Measurements from ENCODE around the gene ERICH2.

The ERICH2 gene

DNA sequence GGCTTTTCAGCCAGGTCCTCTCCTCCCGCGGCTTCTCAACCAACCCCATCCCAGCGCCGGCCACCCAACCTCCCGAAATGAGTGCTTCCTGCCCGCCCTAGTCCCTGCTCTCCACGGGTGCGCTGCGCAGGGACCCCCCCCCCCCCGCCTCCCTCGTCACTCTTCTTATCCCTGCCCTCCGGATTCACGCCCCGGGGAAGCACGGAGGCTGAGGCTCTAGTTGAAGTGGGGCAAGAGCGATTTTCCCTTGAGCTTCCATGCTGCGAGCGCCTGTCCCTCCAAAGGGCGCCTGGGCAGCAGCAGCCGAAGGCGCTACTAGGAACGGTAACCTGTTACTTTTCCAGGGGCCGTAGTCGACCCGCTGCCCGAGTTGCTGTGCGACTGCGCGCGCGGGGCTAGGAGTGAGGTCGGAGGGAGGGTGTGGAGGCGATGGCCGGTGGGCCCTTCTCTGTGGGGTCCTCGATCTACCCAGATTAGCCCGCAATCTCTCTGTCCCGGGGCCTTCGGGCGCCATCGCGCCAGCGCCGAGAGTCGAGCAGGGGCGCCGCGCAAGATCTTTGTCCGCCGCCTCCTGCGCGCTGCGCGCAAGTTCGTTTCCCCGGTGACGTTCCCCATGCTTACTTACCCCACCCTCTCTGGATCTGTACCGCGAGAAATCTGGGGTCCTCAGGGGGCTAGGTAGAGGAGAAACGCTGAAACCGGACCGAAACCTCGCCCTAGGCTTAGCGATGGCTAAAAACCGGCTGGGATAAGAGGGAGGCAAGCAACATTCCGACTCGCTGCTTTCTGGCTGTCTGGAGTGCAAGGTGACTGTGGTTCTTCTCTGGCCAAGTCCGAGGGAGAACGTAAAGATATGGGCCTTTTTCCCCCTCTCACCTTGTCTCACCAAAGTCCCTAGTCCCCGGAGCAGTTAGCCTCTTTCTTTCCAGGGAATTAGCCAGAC is 47.2 kb downstream of the ERICH2 start:
- no peak for DNase-seq

DNA sequence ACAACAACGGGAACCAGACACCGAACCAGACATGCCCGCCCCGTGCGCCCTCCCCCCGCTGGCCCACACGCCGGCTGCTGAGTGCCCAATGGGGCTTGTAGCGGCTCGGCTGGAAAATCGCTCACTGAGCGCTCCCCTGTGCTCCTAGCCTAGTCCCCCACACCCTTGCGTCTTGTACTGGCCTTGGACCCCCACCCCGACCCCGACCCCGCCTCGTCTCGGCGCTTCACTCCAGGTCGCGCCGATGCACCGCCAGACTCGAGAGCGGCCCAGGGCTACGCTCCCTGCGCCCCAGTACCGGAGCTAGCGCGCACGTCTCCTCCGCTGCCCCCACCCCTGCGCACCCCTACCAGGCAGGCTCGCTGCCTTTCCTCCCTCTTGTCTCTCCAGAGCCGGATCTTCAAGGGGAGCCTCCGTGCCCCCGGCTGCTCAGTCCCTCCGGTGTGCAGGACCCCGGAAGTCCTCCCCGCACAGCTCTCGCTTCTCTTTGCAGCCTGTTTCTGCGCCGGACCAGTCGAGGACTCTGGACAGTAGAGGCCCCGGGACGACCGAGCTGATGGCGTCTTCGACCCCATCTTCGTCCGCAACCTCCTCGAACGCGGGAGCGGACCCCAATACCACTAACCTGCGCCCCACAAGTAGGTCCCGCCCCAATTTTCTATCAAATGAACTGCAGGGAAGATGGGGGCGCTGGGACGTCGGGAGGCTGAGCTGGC is 48.0 kb downstream of the ERICH2 start:
- DNase-seq, result no peak

DNA sequence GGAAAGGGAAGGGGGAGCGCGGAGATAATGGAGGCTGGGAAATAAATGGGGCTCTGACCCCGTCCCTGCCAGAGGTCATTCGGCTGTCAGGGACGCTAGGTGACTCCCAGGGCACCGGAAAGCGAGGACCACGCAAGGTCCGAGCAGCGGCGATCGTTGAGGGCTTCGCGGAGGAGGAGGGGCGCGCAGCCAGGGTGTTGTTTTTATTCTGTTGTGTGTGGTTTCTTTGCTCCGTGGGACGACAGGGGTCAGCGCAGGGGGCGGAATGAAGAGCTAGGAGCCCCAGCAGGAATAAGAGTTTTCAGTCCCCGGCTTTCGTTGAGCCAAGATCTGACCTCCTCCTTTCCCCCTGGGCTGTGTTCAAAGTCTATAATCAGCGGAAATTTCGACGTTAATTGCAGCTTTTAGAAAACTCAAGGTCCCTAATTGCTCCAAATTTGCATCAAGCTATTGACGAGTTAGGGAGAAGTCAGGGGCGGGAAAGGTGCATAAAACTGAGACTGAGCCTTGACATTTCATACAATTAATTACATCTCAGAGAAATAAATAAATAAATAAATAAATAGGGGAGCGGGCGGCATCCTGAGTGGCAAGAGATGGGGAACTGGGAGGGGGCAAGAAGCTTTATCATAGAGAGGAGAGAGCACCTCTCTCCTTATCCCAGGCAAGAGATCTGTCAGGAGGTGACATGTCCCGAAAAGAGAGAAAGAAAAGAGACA is 48.7 kb downstream of the ERICH2 start:
- DNase-seq, result no peak

DNA sequence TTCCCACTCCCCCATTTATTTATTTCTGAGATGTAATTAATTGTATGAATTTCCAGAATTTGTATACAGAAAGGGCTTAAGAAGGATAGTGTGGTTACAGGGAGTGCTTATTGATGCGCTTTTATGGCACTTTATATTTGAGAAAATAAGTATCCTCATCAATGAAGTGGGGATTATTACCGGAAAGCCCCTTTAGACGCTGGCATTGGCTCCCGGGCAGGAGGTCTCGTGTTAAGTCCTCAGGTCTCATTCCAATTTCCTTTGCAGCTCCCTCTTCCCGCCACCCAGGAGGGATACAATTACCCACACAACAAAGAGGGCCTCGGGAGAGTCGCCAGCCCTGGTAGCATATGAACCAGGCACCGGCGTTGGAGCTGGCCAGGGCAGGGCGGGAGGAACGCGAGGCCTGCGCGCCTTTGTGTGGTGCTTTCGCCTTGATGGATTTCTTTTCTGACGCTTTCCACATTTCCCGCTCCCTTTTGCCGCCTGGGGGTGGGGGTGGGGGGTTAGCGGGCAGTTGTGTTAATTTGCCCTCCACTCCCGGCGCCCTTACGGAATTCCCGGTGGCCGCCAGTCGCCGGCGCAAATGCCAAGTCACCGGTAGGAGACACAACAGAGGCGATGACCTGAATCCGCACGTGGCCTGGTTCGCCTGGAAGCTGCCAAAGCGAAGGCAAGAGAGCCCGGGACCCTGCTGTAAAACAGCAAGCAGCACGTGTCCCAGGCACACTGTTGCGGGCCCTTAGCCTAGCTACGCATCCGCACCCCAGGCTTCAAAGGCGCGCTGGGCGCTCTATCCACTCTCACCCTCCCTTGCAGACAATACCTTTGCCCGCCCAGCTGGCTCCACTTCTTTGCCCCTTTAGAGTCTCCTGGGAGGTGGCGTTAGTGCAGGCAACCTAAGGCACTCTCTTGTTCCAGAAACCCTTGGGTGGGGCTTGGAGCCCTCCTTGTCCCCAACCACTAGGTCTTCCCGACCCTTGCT is 49.8 kb downstream of the ERICH2 start:
- no peak for DNase-seq

GRCh38 chr2:170820757-170821530 is 50.8 kb downstream of the ERICH2 start:
- DNase-seq, result no peak

DNA sequence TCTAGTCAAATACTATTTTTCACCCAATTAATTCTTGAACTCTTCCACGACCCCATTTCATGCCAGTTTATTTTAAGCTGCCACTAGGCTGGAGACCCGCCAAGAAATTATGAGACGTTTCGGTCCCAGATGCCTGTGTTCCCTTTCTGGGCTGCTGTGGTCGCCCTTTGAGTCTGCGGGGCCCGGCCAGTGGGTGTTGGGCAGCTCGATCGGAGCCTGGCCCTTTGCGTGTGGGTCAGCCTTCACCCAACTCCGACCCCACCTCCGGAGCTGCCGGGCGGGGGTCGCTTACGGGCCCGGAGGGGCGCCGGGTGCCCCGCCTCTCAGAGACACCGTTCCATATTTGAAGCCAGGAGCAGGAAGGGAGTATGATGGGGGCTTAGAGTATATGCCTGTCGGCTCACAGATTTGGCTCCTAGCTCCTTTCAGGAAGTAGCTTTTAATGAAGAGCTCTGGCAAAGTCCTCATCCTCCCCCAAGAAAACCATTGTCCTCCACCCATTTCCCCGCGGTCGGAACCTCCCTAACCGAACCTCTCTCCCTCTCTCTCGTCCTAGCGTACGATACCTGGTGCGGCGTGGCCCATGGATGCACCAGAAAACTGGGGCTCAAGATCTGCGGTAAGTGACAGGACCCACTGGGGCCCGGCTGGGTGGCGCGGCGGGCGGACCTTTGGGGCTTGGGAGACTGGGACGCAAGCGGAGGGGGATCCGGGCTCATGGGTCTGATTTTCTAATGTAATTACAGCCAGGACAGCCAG is 51.5 kb downstream of the ERICH2 start:
- no peak for DNase-seq

GRCh38 chr2:170822290-170823087 is 52.3 kb downstream of the ERICH2 start:
- no peak for DNase-seq

- DNase-seq, result no peak
These were observed 53.1 kb downstream of the ERICH2 start for GRCh38 chr2:170823088-170823897.

GRCh38 chr2:170823898-170824215 is 53.7 kb downstream of the ERICH2 start:
- no peak for DNase-seq

DNA sequence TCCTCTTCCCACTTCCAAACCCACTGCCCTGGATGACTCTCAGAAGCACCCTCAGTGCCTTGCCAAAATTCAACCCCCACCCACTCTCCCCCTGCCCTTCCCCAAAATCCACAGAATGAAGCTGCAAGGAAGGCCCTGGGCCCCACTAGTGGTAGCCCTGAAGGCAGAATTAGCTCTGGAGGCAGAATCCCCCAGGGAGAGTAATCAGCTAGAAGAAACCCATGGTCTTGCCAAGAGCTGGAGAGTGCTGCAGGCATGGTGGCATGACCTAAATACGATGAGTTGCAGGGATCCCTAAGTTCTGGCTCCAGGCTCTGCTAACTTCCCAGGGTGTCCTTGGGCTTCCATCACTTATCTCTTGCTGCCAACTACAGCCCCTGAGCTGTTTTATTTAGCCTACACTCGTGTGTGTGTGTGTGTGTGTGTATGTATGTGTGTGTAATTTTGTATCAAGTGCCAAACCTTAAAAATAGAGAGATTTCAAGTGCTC is 54.4 kb downstream of the ERICH2 start:
- DNase-seq, result no peak

DNA sequence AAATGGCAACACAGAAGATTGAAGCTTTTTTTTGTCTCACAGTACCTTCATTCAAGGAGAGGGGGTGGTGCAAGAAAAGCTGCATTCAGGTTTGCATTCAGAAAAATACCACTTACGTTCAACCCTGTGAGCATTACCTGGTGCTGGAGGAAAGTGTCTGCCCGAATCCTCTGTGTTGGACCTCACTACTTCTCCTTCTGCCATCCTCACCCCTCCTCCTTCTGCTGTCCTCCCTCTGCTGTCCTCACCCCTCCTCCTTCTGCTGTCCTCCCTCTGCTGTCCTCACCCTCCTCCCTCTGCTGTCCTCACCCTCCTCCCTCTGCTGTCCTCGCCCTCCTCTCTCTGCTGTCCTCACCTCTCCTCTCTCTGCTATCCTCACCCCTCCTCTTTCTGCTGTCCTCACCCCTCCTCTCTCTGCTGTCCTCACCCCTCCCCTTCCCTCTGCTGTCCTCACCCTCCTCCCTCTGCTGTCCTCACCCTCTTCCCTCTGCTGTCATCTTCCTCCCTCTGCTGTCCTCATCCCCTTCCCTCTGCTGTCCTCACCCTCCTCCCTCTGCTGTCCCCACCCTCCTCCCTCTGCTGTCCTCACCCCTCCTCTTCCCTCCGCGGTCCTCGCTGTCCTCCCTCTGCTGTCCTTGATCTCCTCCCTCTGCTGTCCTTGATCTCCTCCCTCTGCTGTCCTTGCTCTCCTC is 57.8 kb downstream of the ERICH2 start:
- no peak for DNase-seq

GRCh38 chr2:170828533-170828916 is 58.3 kb downstream of the ERICH2 start:
- no peak for DNase-seq

- no peak for DNase-seq
These were observed 58.9 kb downstream of the ERICH2 start for GRCh38 chr2:170829036-170829435.

DNA sequence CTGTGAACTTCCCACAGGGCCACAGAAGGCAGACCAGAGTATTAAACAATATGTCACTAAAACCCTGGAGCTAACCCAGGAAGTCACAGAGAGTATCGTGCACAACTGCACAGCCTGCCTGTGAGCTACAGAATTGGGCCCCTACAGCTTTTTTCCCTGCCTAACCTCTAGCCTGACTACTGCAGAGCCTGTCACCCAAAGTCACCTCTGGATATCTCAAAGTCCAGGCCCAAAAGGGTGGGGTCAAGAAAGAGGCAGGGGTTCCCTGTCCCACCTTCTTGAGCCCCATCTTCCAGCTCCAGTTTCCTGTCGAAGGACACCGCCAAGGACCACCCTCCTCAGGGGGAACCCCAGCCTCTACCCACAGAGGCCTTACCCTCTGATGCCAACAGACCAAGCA is 60.0 kb downstream of the ERICH2 start:
- DNase-seq, result no peak

DNA sequence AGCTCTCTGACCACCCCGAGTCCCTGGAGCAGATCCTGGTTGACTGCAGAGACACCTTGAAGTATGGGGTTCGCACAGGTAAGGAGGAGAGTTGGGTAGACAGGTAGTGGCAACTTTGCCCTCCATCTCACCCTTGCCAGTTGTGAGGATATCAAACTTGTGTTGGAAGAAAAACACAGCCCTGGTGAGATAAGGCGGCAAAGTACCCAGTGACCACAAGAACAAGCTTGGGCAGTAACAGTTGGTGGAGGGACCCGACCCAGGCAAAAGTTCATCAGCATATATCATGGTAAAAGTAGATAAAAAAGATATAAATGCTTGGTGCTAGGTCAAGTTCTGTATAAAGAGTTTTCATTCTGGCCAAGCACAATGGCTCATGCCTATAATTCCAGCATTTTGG is 60.9 kb downstream of the ERICH2 start:
- no peak for DNase-seq

- no peak for DNase-seq
These were observed 65.8 kb downstream of the ERICH2 start for GRCh38 chr2:170836027-170836426.

DNA sequence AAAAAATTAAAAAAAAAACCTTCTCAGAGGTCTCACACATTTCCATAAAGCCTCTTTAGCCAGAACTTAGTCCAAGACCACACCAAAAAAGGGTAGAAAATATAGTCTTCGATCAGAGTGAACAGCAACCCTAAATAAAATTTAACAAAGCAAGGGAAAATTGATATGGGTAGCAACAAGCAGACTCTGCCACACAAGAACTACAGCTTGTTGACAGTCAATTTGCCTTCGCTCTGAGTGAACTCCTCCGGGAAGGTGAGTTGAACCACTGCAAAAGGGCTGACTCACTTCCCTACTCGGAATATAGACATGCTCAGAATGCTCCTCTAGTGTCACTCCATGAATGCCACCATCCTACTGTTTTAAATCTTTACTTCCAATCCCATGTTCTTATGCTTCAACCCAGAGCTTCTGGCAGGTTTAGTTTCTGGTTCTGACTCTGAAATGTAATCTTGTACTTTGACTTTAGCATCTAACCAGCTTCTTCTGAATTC is 70.6 kb downstream of the ERICH2 start:
- no peak for DNase-seq

DNA sequence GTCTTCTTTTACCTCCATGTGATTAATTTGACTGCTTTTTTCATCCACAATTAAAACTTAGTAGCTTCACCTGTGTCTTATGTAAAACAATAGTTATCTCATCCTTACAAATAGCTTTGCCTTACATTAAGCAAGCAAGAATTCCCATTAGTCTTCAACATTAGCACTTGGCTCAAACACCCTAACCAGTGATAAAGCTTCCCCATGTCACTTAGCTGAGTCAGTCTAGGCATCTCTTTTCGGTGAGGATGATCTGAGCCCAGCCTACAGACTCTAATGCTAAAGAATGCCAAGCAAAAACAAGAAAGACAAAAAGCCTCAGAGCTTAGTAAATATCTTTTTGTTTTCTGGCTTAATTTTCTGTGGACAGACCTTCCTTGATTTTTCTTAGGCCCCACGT is 72.6 kb downstream of the ERICH2 start:
- no peak for DNase-seq
